K562 (cell line): ENCODE data around the gene LSR. TPM values are rescaled to one million over a fixed set of nuclear protein-coding genes. Genes with fewer than 3 reads are reported as not detected.

Source experiments
- DDX20 ChIP-seq: fragments of 450-650 bp; IDR thresholded peaks from 2 replicates; pipeline ENCODE4 v1.6.1; 2016; ENCODE audit warnings: missing genetic modification characterization, low read depth, mild to moderate bottlenecking, missing compliant biosample characterization, moderate library complexity
- ELF2 ChIP-seq: fragments of 250-450 bp; sonication (Bioruptor Pico); IDR thresholded peaks from 2 replicates; pipeline ENCODE4 v1.5.0; 2021; ENCODE audit warnings: mild to moderate bottlenecking
- NR4A1 ChIP-seq, 2 experiments: fragments of 250-450 bp in 1 of 2; fragments of 450-650 bp in 1 of 2; sonication (Bioruptor Pico) in 1 of 2; IDR thresholded peaks; 2 replicates each; pipeline versions ENCODE4 v1.4.0 to v1.6.1; 2016 to 2020; ENCODE audit warnings: mild to moderate bottlenecking in 2 of 2, missing compliant biosample characterization in 1 of 2, missing genetic modification characterization in 1 of 2, moderate library complexity in 1 of 2
- PHF8 ChIP-seq: fragments of 200-600 bp; sonication (generic); IDR thresholded peaks from 2 replicates; pipeline ENCODE4 v1.6.1; 2012; ENCODE audit warnings: mixed run types, mild to moderate bottlenecking, inconsistent platforms, low read length, moderate library complexity, borderline replicate concordance
- PTRF ChIP-seq: fragments of 450-650 bp; IDR thresholded peaks from 2 replicates; pipeline ENCODE4 v1.6.1; 2016; ENCODE audit warnings: mild to moderate bottlenecking, missing genetic modification characterization, missing compliant biosample characterization
- ZNF3 ChIP-seq: fragments of 250-450 bp; sonication (Bioruptor Pico); IDR thresholded peaks from 2 replicates; pipeline ENCODE4 v1.5.0; 2021; ENCODE audit warnings: mild to moderate bottlenecking, moderate library complexity
- polyA plus RNA-seq, 8 experiments: library from polyadenylated mRNA; depleted of rRNA in 4 of 8; stranded (reverse) in 5 of 8; unstranded in 3 of 8; fragments of >200 nt; fragmentation: Nextera tagmentation in 2 of 8; fragmentation: Illumina TruSeq in 1 of 8; extraction: Ambion mirVana in 2 of 8; extraction: Trizol in 1 of 8; gene quantifications; 2 replicates each; pipeline versions ENCODE4 v1.2.1 to v1.2.3, GENCODE V29; 2011 to 2014; ENCODE audit warnings: inconsistent platforms in 1 of 8, missing spikeins in 1 of 8
- total RNA-seq, 7 experiments: library from RNA; depleted of rRNA in 6 of 7; stranded (reverse); fragments of >200 nt in 6 of 7; fragmentation: Illumina TruSeq in 2 of 7; extraction: Trizol in 2 of 7; gene quantifications; 2 replicates each; pipeline versions ENCODE4 v1.2.1 to v1.2.3, GENCODE V29; 2011 to 2021; ENCODE audit warnings: low replicate concordance in 1 of 7
- TF ChIP-seq, protein P1 (sequence below): fragments of 450-650 bp; IDR thresholded peaks from 2 replicates; pipeline ENCODE4 v1.6.1; 2016; ENCODE audit warnings: antibody characterized with exemption
- TF ChIP-seq, protein P2 (sequence below): fragments of 450-650 bp; formaldehyde crosslinking; IDR thresholded peaks from 2 replicates; pipeline ENCODE4 v1.4.0; 2020; ENCODE audit warnings: mild to moderate bottlenecking, moderate library complexity
- TF ChIP-seq, protein P3 (sequence below): fragments of 450-650 bp; IDR thresholded peaks from 2 replicates; pipeline ENCODE4 v1.6.1; 2017; ENCODE audit warnings: antibody characterized with exemption, mild to moderate bottlenecking
- TF ChIP-seq, protein P4 (sequence below): fragments of 250-450 bp; sonication (Bioruptor Pico); IDR thresholded peaks from 2 replicates; pipeline ENCODE4 v1.8.0; 2022; ENCODE audit warnings: inconsistent platforms
- TF ChIP-seq, protein P5 (sequence below), 2 experiments: fragments of 450-650 bp; IDR thresholded peaks; 2 replicates each; pipeline ENCODE4 v1.6.1; 2018; ENCODE audit warnings: mild to moderate bottlenecking in 2 of 2, low read depth in 1 of 2; ENCODE audit not compliant: partially characterized antibody in 2 of 2

Gene LSR
- total and polyA plus RNA-seq, 9 of the 15 experiments (the other 6 are each of a cell fraction or from before 2014, with no cell fraction given): 0.44 to 87.9 (median 28.0) TPM

- TF ChIP-seq NR4A1 (CRISPR knock-in tag; IDR thresholded peaks at IDR 0.05) (peak; percentile 98; the same call in 1 of the 2 replicates), NR4A1 (tag; IDR thresholded peaks at IDR 0.05) (peak; percentile 99), ZNF3 (peak; percentile 86), DDX20 (tag) (peak; percentile 97), ELF2 (peak; percentile 85), PTRF (tag) (peak; percentile 98), PHF8 (peak; percentile 51; the same call in 1 of the 2 replicates)
- TF ChIP-seq, protein P1, sequence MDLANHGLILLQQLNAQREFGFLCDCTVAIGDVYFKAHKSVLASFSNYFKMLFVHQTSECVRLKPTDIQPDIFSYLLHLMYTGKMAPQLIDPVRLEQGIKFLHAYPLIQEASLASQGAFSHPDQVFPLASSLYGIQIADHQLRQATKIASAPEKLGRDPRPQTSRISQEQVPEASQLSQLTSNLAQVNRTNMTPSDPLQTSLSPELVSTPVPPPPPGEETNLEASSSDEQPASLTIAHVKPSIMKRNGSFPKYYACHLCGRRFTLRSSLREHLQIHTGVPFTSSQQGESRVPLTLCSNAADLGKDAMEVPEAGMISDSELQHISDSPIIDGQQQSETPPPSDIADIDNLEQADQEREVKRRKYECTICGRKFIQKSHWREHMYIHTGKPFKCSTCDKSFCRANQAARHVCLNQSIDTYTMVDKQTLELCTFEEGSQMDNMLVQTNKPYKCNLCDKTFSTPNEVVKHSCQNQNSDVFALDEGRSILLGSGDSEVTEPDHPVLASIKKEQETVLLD: peak; percentile 63; the same call in 1 of the 2 replicates
- TF ChIP-seq, protein P2, sequence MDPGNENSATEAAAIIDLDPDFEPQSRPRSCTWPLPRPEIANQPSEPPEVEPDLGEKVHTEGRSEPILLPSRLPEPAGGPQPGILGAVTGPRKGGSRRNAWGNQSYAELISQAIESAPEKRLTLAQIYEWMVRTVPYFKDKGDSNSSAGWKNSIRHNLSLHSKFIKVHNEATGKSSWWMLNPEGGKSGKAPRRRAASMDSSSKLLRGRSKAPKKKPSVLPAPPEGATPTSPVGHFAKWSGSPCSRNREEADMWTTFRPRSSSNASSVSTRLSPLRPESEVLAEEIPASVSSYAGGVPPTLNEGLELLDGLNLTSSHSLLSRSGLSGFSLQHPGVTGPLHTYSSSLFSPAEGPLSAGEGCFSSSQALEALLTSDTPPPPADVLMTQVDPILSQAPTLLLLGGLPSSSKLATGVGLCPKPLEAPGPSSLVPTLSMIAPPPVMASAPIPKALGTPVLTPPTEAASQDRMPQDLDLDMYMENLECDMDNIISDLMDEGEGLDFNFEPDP (CRISPR knock-in tag): 0 out of 2 replicates have a peak, but pooled peaks have one; percentile 32
- TF ChIP-seq, protein P3, sequence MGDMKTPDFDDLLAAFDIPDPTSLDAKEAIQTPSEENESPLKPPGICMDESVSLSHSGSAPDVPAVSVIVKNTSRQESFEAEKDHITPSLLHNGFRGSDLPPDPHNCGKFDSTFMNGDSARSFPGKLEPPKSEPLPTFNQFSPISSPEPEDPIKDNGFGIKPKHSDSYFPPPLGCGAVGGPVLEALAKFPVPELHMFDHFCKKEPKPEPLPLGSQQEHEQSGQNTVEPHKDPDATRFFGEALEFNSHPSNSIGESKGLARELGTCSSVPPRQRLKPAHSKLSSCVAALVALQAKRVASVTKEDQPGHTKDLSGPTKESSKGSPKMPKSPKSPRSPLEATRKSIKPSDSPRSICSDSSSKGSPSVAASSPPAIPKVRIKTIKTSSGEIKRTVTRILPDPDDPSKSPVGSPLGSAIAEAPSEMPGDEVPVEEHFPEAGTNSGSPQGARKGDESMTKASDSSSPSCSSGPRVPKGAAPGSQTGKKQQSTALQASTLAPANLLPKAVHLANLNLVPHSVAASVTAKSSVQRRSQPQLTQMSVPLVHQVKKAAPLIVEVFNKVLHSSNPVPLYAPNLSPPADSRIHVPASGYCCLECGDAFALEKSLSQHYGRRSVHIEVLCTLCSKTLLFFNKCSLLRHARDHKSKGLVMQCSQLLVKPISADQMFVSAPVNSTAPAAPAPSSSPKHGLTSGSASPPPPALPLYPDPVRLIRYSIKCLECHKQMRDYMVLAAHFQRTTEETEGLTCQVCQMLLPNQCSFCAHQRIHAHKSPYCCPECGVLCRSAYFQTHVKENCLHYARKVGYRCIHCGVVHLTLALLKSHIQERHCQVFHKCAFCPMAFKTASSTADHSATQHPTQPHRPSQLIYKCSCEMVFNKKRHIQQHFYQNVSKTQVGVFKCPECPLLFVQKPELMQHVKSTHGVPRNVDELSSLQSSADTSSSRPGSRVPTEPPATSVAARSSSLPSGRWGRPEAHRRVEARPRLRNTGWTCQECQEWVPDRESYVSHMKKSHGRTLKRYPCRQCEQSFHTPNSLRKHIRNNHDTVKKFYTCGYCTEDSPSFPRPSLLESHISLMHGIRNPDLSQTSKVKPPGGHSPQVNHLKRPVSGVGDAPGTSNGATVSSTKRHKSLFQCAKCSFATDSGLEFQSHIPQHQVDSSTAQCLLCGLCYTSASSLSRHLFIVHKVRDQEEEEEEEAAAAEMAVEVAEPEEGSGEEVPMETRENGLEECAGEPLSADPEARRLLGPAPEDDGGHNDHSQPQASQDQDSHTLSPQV: peak; percentile 99
- TF ChIP-seq, protein P4, sequence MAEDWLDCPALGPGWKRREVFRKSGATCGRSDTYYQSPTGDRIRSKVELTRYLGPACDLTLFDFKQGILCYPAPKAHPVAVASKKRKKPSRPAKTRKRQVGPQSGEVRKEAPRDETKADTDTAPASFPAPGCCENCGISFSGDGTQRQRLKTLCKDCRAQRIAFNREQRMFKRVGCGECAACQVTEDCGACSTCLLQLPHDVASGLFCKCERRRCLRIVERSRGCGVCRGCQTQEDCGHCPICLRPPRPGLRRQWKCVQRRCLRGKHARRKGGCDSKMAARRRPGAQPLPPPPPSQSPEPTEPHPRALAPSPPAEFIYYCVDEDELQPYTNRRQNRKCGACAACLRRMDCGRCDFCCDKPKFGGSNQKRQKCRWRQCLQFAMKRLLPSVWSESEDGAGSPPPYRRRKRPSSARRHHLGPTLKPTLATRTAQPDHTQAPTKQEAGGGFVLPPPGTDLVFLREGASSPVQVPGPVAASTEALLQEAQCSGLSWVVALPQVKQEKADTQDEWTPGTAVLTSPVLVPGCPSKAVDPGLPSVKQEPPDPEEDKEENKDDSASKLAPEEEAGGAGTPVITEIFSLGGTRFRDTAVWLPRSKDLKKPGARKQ (CRISPR knock-in tag): peak; percentile 82; the same call in 1 of the 2 replicates
- TF ChIP-seq, protein P5, sequence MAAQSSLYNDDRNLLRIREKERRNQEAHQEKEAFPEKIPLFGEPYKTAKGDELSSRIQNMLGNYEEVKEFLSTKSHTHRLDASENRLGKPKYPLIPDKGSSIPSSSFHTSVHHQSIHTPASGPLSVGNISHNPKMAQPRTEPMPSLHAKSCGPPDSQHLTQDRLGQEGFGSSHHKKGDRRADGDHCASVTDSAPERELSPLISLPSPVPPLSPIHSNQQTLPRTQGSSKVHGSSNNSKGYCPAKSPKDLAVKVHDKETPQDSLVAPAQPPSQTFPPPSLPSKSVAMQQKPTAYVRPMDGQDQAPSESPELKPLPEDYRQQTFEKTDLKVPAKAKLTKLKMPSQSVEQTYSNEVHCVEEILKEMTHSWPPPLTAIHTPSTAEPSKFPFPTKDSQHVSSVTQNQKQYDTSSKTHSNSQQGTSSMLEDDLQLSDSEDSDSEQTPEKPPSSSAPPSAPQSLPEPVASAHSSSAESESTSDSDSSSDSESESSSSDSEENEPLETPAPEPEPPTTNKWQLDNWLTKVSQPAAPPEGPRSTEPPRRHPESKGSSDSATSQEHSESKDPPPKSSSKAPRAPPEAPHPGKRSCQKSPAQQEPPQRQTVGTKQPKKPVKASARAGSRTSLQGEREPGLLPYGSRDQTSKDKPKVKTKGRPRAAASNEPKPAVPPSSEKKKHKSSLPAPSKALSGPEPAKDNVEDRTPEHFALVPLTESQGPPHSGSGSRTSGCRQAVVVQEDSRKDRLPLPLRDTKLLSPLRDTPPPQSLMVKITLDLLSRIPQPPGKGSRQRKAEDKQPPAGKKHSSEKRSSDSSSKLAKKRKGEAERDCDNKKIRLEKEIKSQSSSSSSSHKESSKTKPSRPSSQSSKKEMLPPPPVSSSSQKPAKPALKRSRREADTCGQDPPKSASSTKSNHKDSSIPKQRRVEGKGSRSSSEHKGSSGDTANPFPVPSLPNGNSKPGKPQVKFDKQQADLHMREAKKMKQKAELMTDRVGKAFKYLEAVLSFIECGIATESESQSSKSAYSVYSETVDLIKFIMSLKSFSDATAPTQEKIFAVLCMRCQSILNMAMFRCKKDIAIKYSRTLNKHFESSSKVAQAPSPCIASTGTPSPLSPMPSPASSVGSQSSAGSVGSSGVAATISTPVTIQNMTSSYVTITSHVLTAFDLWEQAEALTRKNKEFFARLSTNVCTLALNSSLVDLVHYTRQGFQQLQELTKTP (IDR thresholded peaks at IDR 0.05; ENCODE audit: low read depth in 1 of 2, partially characterized antibody in 2 of 2): peak in 1 of 2 experiments; percentile 79
These were observed 43.7 kb upstream of the LSR start (continued) for GRCh38 chr19:35204799-35205732.
